HG03135 (cell line): ENCODE data around the gene SELENOM.
A peak's percentile ranks its signal among the peaks of the same experiment; 100 is the strongest.

Experiments
- ATAC-seq: cut with Tn5 transposase; IDR thresholded peaks from one replicate; pipeline ENCODE4 v1.9.1; 2021; ENCODE audit warnings: mild to moderate bottlenecking, moderate library complexity; ENCODE audit not compliant: unreplicated experiment

The SELENOM gene

GRCh38 chr22:31107178-31107893 is at the start of gene SELENOM:
Gene SELENOM, minus strand, starts transcription at chr22:31107568. Its CDS starts 63 bp downstream, at chr22:31107505.
- ATAC-seq = peak; percentile 92

GRCh38 chr22:31155422-31155821 is 48.1 kb upstream of the SELENOM start:
- no peak for ATAC-seq

- no peak for ATAC-seq
Measured at GRCh38 chr22:31154975-31155374, 47.6 kb upstream of the SELENOM start.

- no peak for ATAC-seq
Measured at GRCh38 chr22:31153357-31153756, 46.0 kb upstream of the SELENOM start.

GRCh38 chr22:31151872-31152271 is 44.5 kb upstream of the SELENOM start:
- no peak for ATAC-seq

GRCh38 chr22:31150615-31151014 is 43.2 kb upstream of the SELENOM start:
- no peak for ATAC-seq

GRCh38 chr22:31148953-31149627 is 41.7 kb upstream of the SELENOM start:
- ATAC-seq = no peak

GRCh38 chr22:31148488-31148887 is 41.1 kb upstream of the SELENOM start:
- ATAC-seq = no peak

- ATAC-seq = no peak
Measured at GRCh38 chr22:31144223-31144622, 36.9 kb upstream of the SELENOM start.

- no peak for ATAC-seq
Measured at GRCh38 chr22:31143537-31143936, 36.2 kb upstream of the SELENOM start.

GRCh38 chr22:31143038-31143437 is 35.7 kb upstream of the SELENOM start:
- no peak for ATAC-seq

- no peak for ATAC-seq
Measured at GRCh38 chr22:31142285-31142684, 34.9 kb upstream of the SELENOM start.

- no peak for ATAC-seq
Measured at GRCh38 chr22:31141551-31141950, 34.2 kb upstream of the SELENOM start.

GRCh38 chr22:31140746-31141145 is 33.4 kb upstream of the SELENOM start:
- no peak for ATAC-seq

- no peak for ATAC-seq
Measured at GRCh38 chr22:31139866-31140716, 32.7 kb upstream of the SELENOM start, which contains the start of gene PLA2G3. Gene PLA2G3, minus strand, starts transcription at chr22:31140508. Its CDS starts 154 bp downstream, at chr22:31140354.

- ATAC-seq = no peak
Measured at GRCh38 chr22:31139066-31139465, 31.7 kb upstream of the SELENOM start.

GRCh38 chr22:31138126-31138525 is 30.8 kb upstream of the SELENOM start:
- no peak for ATAC-seq

GRCh38 chr22:31137721-31138120 is 30.4 kb upstream of the SELENOM start:
- no peak for ATAC-seq

GRCh38 chr22:31136711-31137110 is 29.3 kb upstream of the SELENOM start:
- no peak for ATAC-seq

- no peak for ATAC-seq
Measured at GRCh38 chr22:31136155-31136554, 28.8 kb upstream of the SELENOM start.

GRCh38 chr22:31135706-31136105 is 28.3 kb upstream of the SELENOM start:
- ATAC-seq = no peak
